HEK293T (cell line): Measurements from ENCODE around the gene CWC15.

ENCODE experiments used
- CTCF ChIA-PET: fragments of 350-600 bp; formaldehyde crosslinking; extraction: SDS; loops from one replicate; lab custom pipeline; 2021; ENCODE audit warnings: antibody characterized with exemption, inconsistent platforms; lab: Yijun Ruan, JAX
- POLR2A ChIA-PET: fragments of 350-600 bp; formaldehyde crosslinking; extraction: SDS; loops from one replicate; lab custom pipeline; 2020; ENCODE audit warnings: antibody characterized with exemption, inconsistent platforms; lab: Yijun Ruan, JAX
- DNase-seq: peaks from one replicate; pipeline ENCODE4 v3.0.0; 2012; ENCODE audit warnings: mixed read lengths; ENCODE audit errors: extremely low spot score
- ARNT ChIP-seq: fragments of 450-650 bp; IDR thresholded peaks from 2 replicates; pipeline ENCODE4 v1.6.1; 2017; ENCODE audit warnings: mild to moderate bottlenecking
- BHLHE40 ChIP-seq: fragments of 450-650 bp; IDR thresholded peaks from 2 replicates; pipeline ENCODE4 v1.6.1; 2016; ENCODE audit warnings: mild to moderate bottlenecking, moderate library complexity, borderline replicate concordance
- CTBP1 ChIP-seq: fragments of 450-650 bp; IDR thresholded peaks from 2 replicates; pipeline ENCODE4 v1.6.1; 2016; ENCODE audit warnings: borderline replicate concordance
- ELF4 ChIP-seq: fragments of 450-650 bp; IDR thresholded peaks from 2 replicates; pipeline ENCODE4 v1.6.1; 2017; ENCODE audit warnings: antibody characterized with exemption
- FOXA1 ChIP-seq: fragments of 450-650 bp; IDR thresholded peaks from 2 replicates; pipeline ENCODE4 v1.6.1; 2016; ENCODE audit warnings: mild to moderate bottlenecking
- FOXK2 ChIP-seq: fragments of 450-650 bp; IDR thresholded peaks from 2 replicates; pipeline ENCODE4 v1.6.1; 2016; ENCODE audit warnings: mild to moderate bottlenecking
- FOXM1 ChIP-seq: fragments of 450-650 bp; IDR thresholded peaks from 2 replicates; pipeline ENCODE4 v1.6.1; 2017; ENCODE audit warnings: mild to moderate bottlenecking, borderline replicate concordance
- HDGF ChIP-seq: fragments of 450-650 bp; IDR thresholded peaks from 2 replicates; pipeline ENCODE4 v1.6.1; 2017; ENCODE audit warnings: antibody characterized with exemption, borderline replicate concordance
- L3MBTL2 ChIP-seq: fragments of 450-650 bp; conservative IDR thresholded peaks from 2 replicates; pipeline ENCODE4 v1.6.1; 2016; ENCODE audit warnings: mild to moderate bottlenecking
- LEF1 ChIP-seq: fragments of 450-650 bp; IDR thresholded peaks from 2 replicates; pipeline ENCODE4 v1.6.1; 2017; ENCODE audit warnings: mild to moderate bottlenecking, borderline replicate concordance
- NFRKB ChIP-seq: fragments of 450-650 bp; IDR thresholded peaks from 2 replicates; pipeline ENCODE4 v1.6.1; 2016; ENCODE audit warnings: mild to moderate bottlenecking, moderate library complexity
- SP1 ChIP-seq: fragments of 450-650 bp; IDR thresholded peaks from 2 replicates; pipeline ENCODE4 v1.6.1; 2017
- SUZ12 ChIP-seq: fragments of 450-650 bp; IDR thresholded peaks from 2 replicates; pipeline ENCODE4 v1.6.1; 2016; ENCODE audit warnings: mild to moderate bottlenecking
- TARDBP ChIP-seq: fragments of 450-650 bp; IDR thresholded peaks from 2 replicates; pipeline ENCODE4 v1.6.1; 2016
- ZNF384 ChIP-seq: fragments of 450-650 bp; IDR thresholded peaks from 2 replicates; pipeline ENCODE4 v1.6.1; 2016
- TF ChIP-seq, protein P1 (sequence below): fragments of 450-650 bp; IDR thresholded peaks from 2 replicates; pipeline ENCODE4 v1.6.1; 2016

CWC15 gene

GRCh38 chr11:94974178-94974577 lies 822 bp upstream of the CWC15 start:
- POLR2A ChIA-PET, result interaction anchor here (1.0 to 4.7 kb wide), 6 partner anchors 8 to 93 kb away, joined by 3 to 35 read pairs (median 3); partner anchors contain the start of gene SRSF8
- CTCF ChIA-PET, result interaction anchor here (0.6 kb wide), 1 partner anchor 132 kb away, joined by 3 read pairs; no protein-coding TSS in a partner anchor
- DNase-seq, result no peak
- no peak for TF ChIP-seq SUZ12
- no peak for TF ChIP-seq TARDBP
- TF ChIP-seq FOXA1, result no peak
- TF ChIP-seq BHLHE40, result no peak
- no peak for TF ChIP-seq SP1
- TF ChIP-seq, protein P1, sequence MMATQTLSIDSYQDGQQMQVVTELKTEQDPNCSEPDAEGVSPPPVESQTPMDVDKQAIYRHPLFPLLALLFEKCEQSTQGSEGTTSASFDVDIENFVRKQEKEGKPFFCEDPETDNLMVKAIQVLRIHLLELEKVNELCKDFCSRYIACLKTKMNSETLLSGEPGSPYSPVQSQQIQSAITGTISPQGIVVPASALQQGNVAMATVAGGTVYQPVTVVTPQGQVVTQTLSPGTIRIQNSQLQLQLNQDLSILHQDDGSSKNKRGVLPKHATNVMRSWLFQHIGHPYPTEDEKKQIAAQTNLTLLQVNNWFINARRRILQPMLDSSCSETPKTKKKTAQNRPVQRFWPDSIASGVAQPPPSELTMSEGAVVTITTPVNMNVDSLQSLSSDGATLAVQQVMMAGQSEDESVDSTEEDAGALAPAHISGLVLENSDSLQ, result no peak
- TF ChIP-seq FOXM1, result no peak
- TF ChIP-seq FOXK2, result no peak
- TF ChIP-seq ELF4, result no peak
- no peak for TF ChIP-seq L3MBTL2
- TF ChIP-seq NFRKB, result no peak

DNA sequence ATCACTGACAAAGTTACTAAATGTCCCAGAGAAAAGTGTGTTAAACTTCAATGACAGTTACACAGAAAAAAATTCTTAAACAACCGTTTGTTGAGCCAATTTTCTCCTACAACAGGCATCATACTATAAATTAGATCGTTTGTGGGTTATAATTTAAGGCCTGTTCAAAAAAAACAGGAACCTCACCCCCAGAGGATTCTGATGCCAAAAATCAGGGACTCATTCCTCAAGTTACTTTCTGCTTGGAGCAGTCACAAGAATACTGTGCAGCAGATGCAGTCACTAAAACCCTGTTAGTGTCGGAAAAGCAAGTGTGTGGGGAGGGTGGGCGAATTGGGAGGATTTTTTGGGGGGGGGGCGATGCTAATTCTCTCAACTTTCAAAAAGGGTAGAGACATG lies 657 bp downstream of the CWC15 start:
- ChIA-PET CTCF (no interaction called here), POLR2A (interaction anchor here (0.7 to 4.7 kb wide), 10 partner anchors 10 to 350 kb away, joined by 3 to 35 read pairs (median 3); partner anchors contain the start of gene SRSF8)

GRCh38 chr11:94968334-94968958 lies 4.9 kb downstream of the CWC15 start:
- no peak for DNase-seq
- CTCF ChIA-PET, result no interaction called here
- POLR2A ChIA-PET, result interaction anchor here (0.9 kb wide), 1 partner anchor 180 kb away, joined by 3 read pairs; no protein-coding TSS in a partner anchor
- no peak for TF ChIP-seq ARNT
- TF ChIP-seq HDGF, result no peak
- TF ChIP-seq BHLHE40, result no peak

More for the DNA sequence above, 657 bp downstream of the CWC15 start:
- no peak for DNase-seq
- TF ChIP-seq SUZ12 (no peak), BHLHE40 (no peak), LEF1 (no peak), ELF4 (no peak), CTBP1 (no peak), ZNF384 (no peak), L3MBTL2 (no peak), ARNT (no peak), FOXK2 (no peak), HDGF (no peak), FOXA1 (no peak), TARDBP (no peak)
- TF ChIP-seq, protein P1, result no peak

DNA sequence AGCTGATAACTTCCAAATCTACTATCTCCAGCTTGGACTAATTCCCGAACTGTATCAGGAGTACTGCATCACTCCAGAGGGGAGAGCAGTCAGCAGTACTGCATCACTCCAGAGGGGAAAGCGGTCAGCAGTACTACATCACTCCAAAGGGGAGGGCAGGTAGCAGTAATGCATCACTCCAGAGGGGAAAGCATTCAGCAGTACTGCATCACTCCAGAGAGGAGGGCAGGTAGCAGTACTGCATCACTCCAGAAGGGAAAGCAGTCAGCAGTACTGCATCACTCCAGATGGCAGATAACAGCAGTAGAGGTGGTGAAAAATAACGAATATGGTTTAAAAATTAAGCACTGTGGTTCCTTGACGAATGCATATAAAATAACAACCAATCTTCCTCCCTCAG lies 8.4 kb downstream of the CWC15 start:
- ChIA-PET CTCF (interaction anchor here (0.6 kb wide), 1 partner anchor 1190 kb away, joined by 4 read pairs; no protein-coding TSS in a partner anchor), POLR2A (interaction anchor here (1.3 kb wide), 1 partner anchor 9 kb away, joined by 3 read pairs; the partner anchor contains the start of genes CWC15 and KDM4D)
- DNase-seq, result no peak
- TF ChIP-seq ZNF384, result no peak
- TF ChIP-seq FOXK2, result no peak
- no peak for TF ChIP-seq CTBP1
- TF ChIP-seq LEF1, result no peak
- TF ChIP-seq HDGF, result no peak
- no peak for TF ChIP-seq SP1
- no peak for TF ChIP-seq FOXA1
- no peak for TF ChIP-seq ELF4
- TF ChIP-seq SUZ12, result no peak
- TF ChIP-seq, protein P1, result no peak
- no peak for TF ChIP-seq BHLHE40
- TF ChIP-seq ARNT, result no peak
- TF ChIP-seq FOXM1, result no peak
- no peak for TF ChIP-seq NFRKB
- TF ChIP-seq L3MBTL2, result no peak
- no peak for TF ChIP-seq TARDBP

- TF ChIP-seq ZNF384 (no peak), FOXA1 (no peak), TARDBP (no peak), NFRKB (no peak), BHLHE40 (no peak)
- TF ChIP-seq, protein P1, result no peak
- no peak for DNase-seq
- POLR2A ChIA-PET, result interaction anchor here (1.4 to 1.8 kb wide), 2 partner anchors 12 to 106 kb away, joined by 3 to 6 read pairs; partner anchors contain the start of genes CWC15 and KDM4D
- CTCF ChIA-PET, result no interaction called here
These were observed 12.1 kb downstream of the CWC15 start for GRCh38 chr11:94961255-94961654.

GRCh38 chr11:94960488-94960887 lies 12.9 kb downstream of the CWC15 start:
- no peak for DNase-seq
- TF ChIP-seq FOXK2, result no peak
- TF ChIP-seq LEF1, result no peak
- TF ChIP-seq TARDBP, result no peak
- no peak for TF ChIP-seq BHLHE40
- TF ChIP-seq NFRKB, result no peak
- no peak for TF ChIP-seq FOXM1
- TF ChIP-seq, protein P1, result no peak
- no peak for TF ChIP-seq FOXA1
- TF ChIP-seq L3MBTL2, result no peak
- TF ChIP-seq CTBP1, result no peak
- TF ChIP-seq SUZ12, result no peak
- TF ChIP-seq ELF4, result no peak
- no peak for TF ChIP-seq ARNT
- CTCF ChIA-PET, result no interaction called here
- POLR2A ChIA-PET, result no interaction called here
